Gastroesophageal sphincter (tissue), 3 donors: ENCODE data around the gene BCL2A1.

Source experiments
- CTCF ChIP-seq, 4 experiments: fragments of 200-600 bp in 2 of 4; fragments of 450-650 bp in 2 of 4; sonication (generic) in 1 of 4; IDR thresholded peaks; one replicate each; pipeline ENCODE4 v1.5.1; 2017 to 2019; ENCODE audit warnings: antibody characterized with exemption in 4 of 4, mild to moderate bottlenecking in 2 of 4, moderate library complexity in 2 of 4
- POLR2A ChIP-seq, 2 donors: fragments of 450-650 bp; IDR thresholded peaks; one replicate each; pipeline ENCODE4 v1.6.1; 2017; ENCODE audit warnings: antibody characterized with exemption in 2 of 2, mild to moderate bottlenecking in 2 of 2, moderate library complexity in 1 of 2
- POLR2AphosphoS5 ChIP-seq: sonication (generic); formaldehyde crosslinking; IDR thresholded peaks from one replicate; pipeline ENCODE4 v1.6.1; 2017; ENCODE audit warnings: antibody characterized with exemption

GRCh38 chr15:79977431-79978054 is 6.5 kb upstream of the BCL2A1 start:
- TF ChIP-seq CTCF (IDR thresholded peaks at IDR 0.05) (no peak), POLR2AphosphoS5 (no peak), POLR2A (IDR thresholded peaks at IDR 0.05) (no peak)
